GM13976 (cell line): ENCODE measurements around the gene MOV10L1.
"Not testable (repeated sequence)": the region's sequence is repeated elsewhere in the genome, so short reads cannot be mapped to it uniquely, and the experiment has no call there.

Experiments used
- DNase-seq: peaks from one replicate; pipeline ENCODE4 v3.0.0; 2012; ENCODE audit warnings: low spot score
- CTCF ChIP-seq: IDR thresholded peaks from 2 replicates; pipeline ENCODE4 v1.5.1; 2012; ENCODE audit warnings: borderline replicate concordance, mild to moderate bottlenecking; ENCODE audit not compliant: insufficient read depth; ENCODE audit errors: extremely low read depth, missing control alignments, control extremely low read depth
- in situ Hi-C: fragments of 300-500 bp; cut with MboI; formaldehyde crosslinking; loops from one replicate; pipeline ENCODE4 v1.12.0; 2022; ENCODE audit warnings: low sequenced_read_pairs, mixed read lengths, inconsistent platforms; ENCODE audit not compliant: unreplicated experiment

The MOV10L1 gene

GRCh38 chr22:50204571-50204970, 114.8 kb downstream of the MOV10L1 start:
- in situ Hi-C loops, result loop anchor here (10.0 kb wide), 1 partner anchor 50 kb away; no protein-coding TSS in a partner anchor
- DNase-seq, result no peak
- TF ChIP-seq CTCF, result no peak

- DNase-seq, result not testable (repeated sequence)
- in situ Hi-C loops, result loop anchor here (10.0 kb wide), 1 partner anchor 50 kb away; no protein-coding TSS in a partner anchor
Observed at GRCh38 chr22:50204998-50205397, 115.2 kb downstream of the MOV10L1 start.

GRCh38 chr22:50205781-50206569, 116.2 kb downstream of the MOV10L1 start:
- no peak for DNase-seq
- in situ Hi-C loops, result loop anchor here (10.0 kb wide), 1 partner anchor 51 kb away; no protein-coding TSS in a partner anchor
- no peak for TF ChIP-seq CTCF

GRCh38 chr22:50206599-50206998, 116.8 kb downstream of the MOV10L1 start:
- DNase-seq, result no peak
- peak; percentile 24 for TF ChIP-seq CTCF
- in situ Hi-C loops, result loop anchor here (10.0 kb wide), 1 partner anchor 52 kb away; no protein-coding TSS in a partner anchor

- DNase-seq, result no peak
- TF ChIP-seq CTCF, result no peak
- in situ Hi-C loops, result loop anchor here (10.0 kb wide), 1 partner anchor 53 kb away; no protein-coding TSS in a partner anchor
Observed at GRCh38 chr22:50207383-50208140, 117.8 kb downstream of the MOV10L1 start.

- no peak for DNase-seq
- no peak for TF ChIP-seq CTCF
- in situ Hi-C loops, result loop anchor here (10.0 kb wide), 1 partner anchor 54 kb away; no protein-coding TSS in a partner anchor
Observed at GRCh38 chr22:50208430-50208938, 118.7 kb downstream of the MOV10L1 start.
